H1 (cell line): ENCODE data around the gene EMX1.

ENCODE experiments used
- BRCA1 ChIP-seq: IDR thresholded peaks from 2 replicates; pipeline ENCODE4 v1.6.1; 2012; ENCODE audit warnings: low read depth, low read length, improper control_type of control experiment
- EP300 ChIP-seq, 2 experiments: IDR thresholded peaks; 1 replicate in 1 of 2; 2 replicates in 1 of 2; pipeline ENCODE4 v1.6.1; 2011 to 2012; ENCODE audit warnings: low read depth in 2 of 2, low read length in 2 of 2, mild to moderate bottlenecking in 2 of 2, borderline replicate concordance in 1 of 2, inconsistent platforms in 1 of 2, moderate library complexity in 1 of 2
- FOSL1 ChIP-seq: IDR thresholded peaks from 2 replicates; pipeline ENCODE4 v1.6.1; 2011; ENCODE audit warnings: mild to moderate bottlenecking, low read depth, low read length, moderate library complexity; ENCODE audit not compliant: insufficient read depth
- GABPA ChIP-seq: IDR thresholded peaks from 2 replicates; pipeline ENCODE4 v1.6.1; 2011; ENCODE audit warnings: mild to moderate bottlenecking, low read length, moderate library complexity, borderline replicate concordance; ENCODE audit not compliant: insufficient read depth
- MAX ChIP-seq: IDR thresholded peaks from 2 replicates; pipeline ENCODE4 v1.6.1; 2012; ENCODE audit warnings: inconsistent platforms
- PHF8 ChIP-seq: fragments of 200-600 bp; sonication (generic); conservative IDR thresholded peaks from 2 replicates; pipeline ENCODE4 v1.7.1; 2012; ENCODE audit warnings: low read depth, mild to moderate bottlenecking, inconsistent platforms, low read length, moderate library complexity
- RNF2 ChIP-seq: fragments of 200-900, 300-1000 bp; sonication (generic); IDR thresholded peaks from 2 replicates; pipeline ENCODE4 v1.7.1; 2016; ENCODE audit warnings: borderline replicate concordance, low read depth, mild to moderate bottlenecking, antibody characterized with exemption, low read length; ENCODE audit not compliant: poor library complexity, severe bottlenecking; ENCODE audit errors: missing control alignments
- TAF1 ChIP-seq: IDR thresholded peaks from 2 replicates; pipeline ENCODE4 v1.6.1; 2011; ENCODE audit warnings: mild to moderate bottlenecking, low read depth, low read length
- TF ChIP-seq, protein P1 (sequence below), 3 experiments: IDR thresholded peaks; 1 replicate in 2 of 3; 2 replicates in 1 of 3; pipeline versions ENCODE4 v1.5.1 to v1.6.1; 2011; ENCODE audit warnings: low read length in 3 of 3, mild to moderate bottlenecking in 3 of 3, inconsistent platforms in 2 of 3, low read depth in 1 of 3, moderate library complexity in 1 of 3; ENCODE audit not compliant: insufficient read depth in 1 of 3; ENCODE audit errors: control extremely low read depth in 1 of 3

DNA sequence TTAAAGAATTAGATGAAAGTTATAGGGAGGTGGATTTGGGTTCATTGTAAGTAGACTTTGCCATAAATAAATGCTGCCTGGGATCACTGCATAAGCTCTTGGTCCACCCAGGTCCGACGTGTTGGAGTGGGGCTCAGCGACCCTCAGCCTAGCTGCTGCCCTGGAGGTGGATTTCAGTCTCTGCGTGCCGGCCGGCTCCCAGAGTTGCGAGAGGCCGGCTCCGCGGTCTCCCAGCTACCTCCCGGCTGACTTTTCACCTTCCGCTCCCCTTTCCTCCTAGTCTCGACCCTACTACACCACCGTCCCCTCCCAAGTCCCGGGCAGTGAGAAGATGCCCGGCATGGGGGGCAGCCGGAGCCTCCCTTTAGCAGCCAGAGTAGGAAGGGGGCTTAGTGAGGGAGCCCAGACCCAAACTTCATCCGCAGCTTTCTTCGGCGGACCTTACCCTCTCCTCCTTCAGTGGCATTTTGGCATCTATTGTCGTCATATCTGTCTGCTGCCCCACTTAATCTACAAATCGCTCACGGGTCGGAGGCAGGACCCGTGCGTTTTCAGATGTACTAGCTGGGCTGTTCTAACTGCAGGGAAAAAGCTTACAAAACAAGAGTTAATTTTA is 8.1 kb downstream of the EMX1 start:
- TF ChIP-seq, protein P1, sequence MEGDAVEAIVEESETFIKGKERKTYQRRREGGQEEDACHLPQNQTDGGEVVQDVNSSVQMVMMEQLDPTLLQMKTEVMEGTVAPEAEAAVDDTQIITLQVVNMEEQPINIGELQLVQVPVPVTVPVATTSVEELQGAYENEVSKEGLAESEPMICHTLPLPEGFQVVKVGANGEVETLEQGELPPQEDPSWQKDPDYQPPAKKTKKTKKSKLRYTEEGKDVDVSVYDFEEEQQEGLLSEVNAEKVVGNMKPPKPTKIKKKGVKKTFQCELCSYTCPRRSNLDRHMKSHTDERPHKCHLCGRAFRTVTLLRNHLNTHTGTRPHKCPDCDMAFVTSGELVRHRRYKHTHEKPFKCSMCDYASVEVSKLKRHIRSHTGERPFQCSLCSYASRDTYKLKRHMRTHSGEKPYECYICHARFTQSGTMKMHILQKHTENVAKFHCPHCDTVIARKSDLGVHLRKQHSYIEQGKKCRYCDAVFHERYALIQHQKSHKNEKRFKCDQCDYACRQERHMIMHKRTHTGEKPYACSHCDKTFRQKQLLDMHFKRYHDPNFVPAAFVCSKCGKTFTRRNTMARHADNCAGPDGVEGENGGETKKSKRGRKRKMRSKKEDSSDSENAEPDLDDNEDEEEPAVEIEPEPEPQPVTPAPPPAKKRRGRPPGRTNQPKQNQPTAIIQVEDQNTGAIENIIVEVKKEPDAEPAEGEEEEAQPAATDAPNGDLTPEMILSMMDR (IDR thresholded peaks at IDR 0.05; ENCODE audit: control extremely low read depth in 1 of 3, insufficient read depth in 1 of 3, low read depth in 1 of 3, low read length in 3 of 3): no peak
- no peak for TF ChIP-seq TAF1
- TF ChIP-seq GABPA: no peak
- TF ChIP-seq MAX: no peak
- no peak for TF ChIP-seq FOSL1
- peak; percentile 93 for TF ChIP-seq RNF2
- TF ChIP-seq PHF8: no peak
- TF ChIP-seq EP300 (IDR thresholded peaks at IDR 0.05; ENCODE audit: borderline replicate concordance in 1 of 2, low read depth in 2 of 2, low read length in 2 of 2): no peak
- TF ChIP-seq BRCA1: no peak
